Heart right ventricle (tissue), 16 donors: Measurements from ENCODE around the gene NSF. TPM values are rescaled to one million over a fixed set of nuclear protein-coding genes. Genes with fewer than 3 reads are reported as not detected.
"Not testable (repeated sequence)": the region's sequence is repeated elsewhere in the genome, so short reads cannot be mapped to it uniquely, and the experiment has no call there.

Experiments
- ATAC-seq, 8 donors: fragments of 200-7000 bp; cut with Tn5 transposase; one replicate each; pipeline ENCODE4 v1.9.1; 2020; ENCODE audit warnings: mild to moderate bottlenecking in 8 of 8, moderate library complexity in 8 of 8, moderate number of reproducible peaks in 1 of 8
- DNase-seq, 2 donors: peaks; one replicate each; pipeline ENCODE4 v3.0.0-alpha.2; 2020
- H3K27ac ChIP-seq, 10 donors: fragments of 200-600 bp; sonication (generic) in 2 of 10; one replicate each; pipeline versions ENCODE4 v1.5.0 to v1.8.0; 2020 to 2022; ENCODE audit warnings: mild to moderate bottlenecking in 3 of 10
- H3K27me3 ChIP-seq, 7 donors: fragments of 200-600 bp; one replicate each; pipeline ENCODE4 v1.8.0; 2021 to 2022; ENCODE audit warnings: mild to moderate bottlenecking in 2 of 7
- H3K36me3 ChIP-seq, 9 donors: fragments of 200-600 bp; sonication (generic) in 1 of 9; one replicate each; pipeline versions ENCODE4 v1.5.0 to v1.8.0; 2020 to 2022; ENCODE audit warnings: mild to moderate bottlenecking in 2 of 9
- H3K4me1 ChIP-seq, 9 donors: fragments of 200-600 bp; sonication (generic) in 1 of 9; one replicate each; pipeline versions ENCODE4 v1.5.0 to v1.8.0; 2020 to 2022; ENCODE audit warnings: mild to moderate bottlenecking in 4 of 9
- H3K4me3 ChIP-seq, 10 donors: fragments of 200-600 bp; sonication (generic) in 2 of 10; one replicate each; pipeline versions ENCODE4 v1.5.0 to v1.8.0; 2020 to 2022; ENCODE audit warnings: mild to moderate bottlenecking in 7 of 10, moderate library complexity in 2 of 10
- H3K9me3 ChIP-seq, 11 donors: fragments of 200-600 bp in 10 of 11; sonication (generic) in 2 of 11; one replicate each; pipeline versions ENCODE4 v1.5.0 to v1.8.0; 2013 to 2022; ENCODE audit warnings: mild to moderate bottlenecking in 2 of 11, control low read depth in 1 of 11, moderate library complexity in 1 of 11
- CTCF ChIP-seq, 9 donors: fragments of 200-600 bp; sonication (generic) in 2 of 9; IDR thresholded peaks; one replicate each; pipeline versions ENCODE4 v1.5.0 to v1.8.0; 2021 to 2022; ENCODE audit warnings: antibody characterized with exemption in 9 of 9, mild to moderate bottlenecking in 5 of 9, moderate library complexity in 1 of 9
- WGBS, 2 donors: extraction: QIAGEN DNeasy Blood & Tissue Kit; methylation state at CpG; one replicate each; pipeline ENCODE4 v1.1.7; 2013; ENCODE audit warnings: inconsistent platforms in 1 of 2; 5-methylcytosine and 5-hydroxymethylcytosine counted together
- intact Hi-C, 10 donors: fragments of 100-400 bp; cut with DNase I; formaldehyde crosslinking; loops; one replicate each; pipeline versions ENCODE4 v1.11.1 to v1.14.2; 2022
- polyA plus RNA-seq, 2 donors: library from polyadenylated mRNA; stranded (reverse); fragments of 200-250 nt; gene quantifications; one replicate each; pipeline ENCODE4 v1.2.3, GENCODE V29; 2013
- total RNA-seq, 10 donors: library from RNA; stranded (reverse); fragmentation: NEBNext Ultra II Directional in 3 of 10; extraction: Animal tissue kit (Norgen Biotek cat#: 25700) in 3 of 10; gene quantifications; one replicate each; pipeline versions ENCODE4 v1.2.1 to v1.2.4, GENCODE V29; 2021 to 2023
- donor health status: Arrhythmogenic right ventricular cardiomyopathy.
- donor health status: ischemic (EF 13 %, LVEDD 7.1; RV severe dilation, severe dysfunction).
- donor health status: healthy with polysubstance abuse.
- donor health status: DM: no; HTN: yes; CAD: no.
- donor health status: DM: no; HTN: no; CAD: no.
- donor health status: ischemic (EF 25% LVEDD 6.9; RV normal size, moderate dysfunction).
- donor health status: ischemic (EF 25% LVEDD 5.7; RV mildly dilated, moderate dysfunction).
- donor health status: healthy.
- donor health status: DM: yes; HTN: yes; CAD: no.
- donor health status: Ischemic cardiomyopathy.
- donor health status: ischemic (EF 35%, LVEDD 5.7; RV mildly dilated, moderate dysfunction).
- donor health status: nonischemic (EF 11% LVEDD 7.7; RV severe dilation, severe dysfunction).
- donor health status: DM: yes; HTN: yes; CAD: no.
- donor health status: PGD.
- donor health status: ischemic (EF 29% LVEDD 5.4; RV normal size, mild dysfunction).
- donor health status: nonischemic (EF 23%, LVEDD 6.1; RV moderate dilation, normal function).

NSF gene
- total and polyA plus RNA-seq, 12 donors = 4.5 to 28.0 (median 19.6) TPM

- H3K27ac ChIP-seq = no peak overlapping the region
- no peaks in the 10 kb centered on the region for H3K9me3 ChIP-seq
- H3K4me3 ChIP-seq = no peak overlapping the region
- 95 to 98% methylated on average over 3 of the region's 3 CpGs for WGBS, 2 donors
- H3K27me3 ChIP-seq = no peaks in the 10 kb centered on the region
- TF ChIP-seq CTCF (IDR thresholded peaks at IDR 0.05) = no peak
- no peaks in the 10 kb centered on the region for H3K4me1 ChIP-seq
- no peak for DNase-seq
- intact Hi-C loops = no loop called here
- H3K36me3 ChIP-seq = peaks cover 0 to 96% (median 27%) of the 10 kb centered on the region in 9 donors
- ATAC-seq = no peak
These were observed 163.3 kb downstream of the NSF start for GRCh38 chr17:46753776-46754175.

- Histone ChIP-seq H3K27ac (no peak overlapping the region), H3K36me3 (peaks cover 0 to 88% (median 27%) of the 10 kb centered on the region in 9 donors), H3K9me3 (no peaks in the 10 kb centered on the region), H3K4me1 (no peaks in the 10 kb centered on the region), H3K4me3 (no peak overlapping the region), H3K27me3 (no peaks in the 10 kb centered on the region)
- ATAC-seq (no peak), DNase-seq (no peak)
- 82 to 87% methylated on average over 4 of the region's 4 CpGs for WGBS, 2 donors
- intact Hi-C loops = no loop called here
- TF ChIP-seq CTCF (IDR thresholded peaks at IDR 0.05) = no peak
These were observed 165.7 kb downstream of the NSF start for GRCh38 chr17:46756081-46756735.

- H3K27ac ChIP-seq = no peak overlapping the region
- H3K9me3 ChIP-seq = no peaks in the 10 kb centered on the region
- H3K36me3 ChIP-seq = peaks cover 0 to 82% (median 21%) of the 10 kb centered on the region in 9 donors
- H3K27me3 ChIP-seq = no peaks in the 10 kb centered on the region
- H3K4me3 ChIP-seq = no peak overlapping the region
- no peaks in the 10 kb centered on the region for H3K4me1 ChIP-seq
- DNase-seq = no peak
- WGBS, 2 donors = 89 to 95% methylated on average over 2 of the region's 2 CpGs
- TF ChIP-seq CTCF (IDR thresholded peaks at IDR 0.05) = no peak
- ATAC-seq = no peak
- intact Hi-C loops = no loop called here
These were observed 166.4 kb downstream of the NSF start for GRCh38 chr17:46756861-46757260.

GRCh38 chr17:46757588-46757987, 167.1 kb downstream of the NSF start:
- 89 to 91% methylated on average over 4 of the region's 4 CpGs for WGBS, 2 donors
- peaks cover 0 to 75% (median 19%) of the 10 kb centered on the region in 9 donors for H3K36me3 ChIP-seq
- H3K4me3 ChIP-seq, H3K4me1 ChIP-seq, H3K27ac ChIP-seq, ATAC-seq, H3K27me3 ChIP-seq, DNase-seq, intact Hi-C loops, H3K9me3 ChIP-seq: not testable (repeated sequence)

- peaks cover 0 to 64% (median 19%) of the 10 kb centered on the region in 9 donors for H3K36me3 ChIP-seq
- ATAC-seq = no peak
These were observed 168.1 kb downstream of the NSF start for GRCh38 chr17:46758614-46759013.

More at GRCh38 chr17:46758614-46759013, 168.1 kb downstream of the NSF start:
- Histone ChIP-seq H3K27me3 (no peaks in the 10 kb centered on the region), H3K4me3 (no peak overlapping the region), H3K27ac (no peak overlapping the region), H3K4me1 (peaks cover 0 to 1% (median 0%) of the 10 kb centered on the region in 9 donors), H3K9me3 (no peaks in the 10 kb centered on the region)
- intact Hi-C loops = no loop called here
- no peak for DNase-seq
- 95 to 97% methylated on average over 5 of the region's 5 CpGs for WGBS, 2 donors
- no peak for TF ChIP-seq CTCF (IDR thresholded peaks at IDR 0.05)
